HG02763 (cell line): Measurements from ENCODE around the gene HSPA9.

ENCODE experiments used
- ATAC-seq: cut with Tn5 transposase; IDR thresholded peaks from one replicate; pipeline ENCODE4 v1.9.1; 2021; ENCODE audit warnings: mild to moderate bottlenecking, moderate library complexity; ENCODE audit not compliant: unreplicated experiment

Gene HSPA9

GRCh38 chr5:138575194-138576015 is at the start of gene HSPA9:
HSPA9 (minus strand) TSS chr5:138575401; CDS start chr5:138575318, 83 bp downstream.
- ATAC-seq = peak; percentile 83

- ATAC-seq = no peak
Observed at GRCh38 chr5:138623053-138623452, 47.9 kb upstream of the HSPA9 start.

GRCh38 chr5:138622051-138622450 is 46.9 kb upstream of the HSPA9 start:
- no peak for ATAC-seq

GRCh38 chr5:138620663-138621224 is 45.5 kb upstream of the HSPA9 start:
- no peak for ATAC-seq

- ATAC-seq = no peak
Observed at GRCh38 chr5:138616508-138616907, 41.3 kb upstream of the HSPA9 start.

GRCh38 chr5:138615461-138615860 is 40.3 kb upstream of the HSPA9 start:
- no peak for ATAC-seq

- no peak for ATAC-seq
Observed at GRCh38 chr5:138611678-138612218, 36.5 kb upstream of the HSPA9 start.

GRCh38 chr5:138610918-138611677 is 35.9 kb upstream of the HSPA9 start:
- ATAC-seq = no peak

GRCh38 chr5:138610415-138610917 is 35.3 kb upstream of the HSPA9 start:
- no peak for ATAC-seq

- no peak for ATAC-seq
Observed at GRCh38 chr5:138606378-138607064, 31.3 kb upstream of the HSPA9 start.

- peak; percentile 68 for ATAC-seq
Observed at GRCh38 chr5:138605254-138605972, 30.2 kb upstream of the HSPA9 start.

GRCh38 chr5:138604176-138604785 is 29.1 kb upstream of the HSPA9 start:
- ATAC-seq = no peak

GRCh38 chr5:138603249-138603920 is 28.2 kb upstream of the HSPA9 start:
- peak; percentile 33 for ATAC-seq

GRCh38 chr5:138602371-138603000 is 27.3 kb upstream of the HSPA9 start:
- ATAC-seq = no peak

GRCh38 chr5:138601444-138601843 is 26.2 kb upstream of the HSPA9 start:
- ATAC-seq = no peak

- ATAC-seq = no peak
Observed at GRCh38 chr5:138600446-138600845, 25.2 kb upstream of the HSPA9 start.

- no peak for ATAC-seq
Observed at GRCh38 chr5:138597661-138598400, 22.6 kb upstream of the HSPA9 start.
